Left ventricle myocardium superior (tissue), 1 donor: ENCODE measurements around the gene RSRC1. TPM values are rescaled to one million over a fixed set of nuclear protein-coding genes. Genes with fewer than 3 reads are reported as not detected.
A peak's percentile ranks its signal among the peaks of the same experiment; 100 is the strongest.
"Not testable (repeated sequence)": the region's sequence is repeated elsewhere in the genome, so short reads cannot be mapped to it uniquely, and the experiment has no call there.

Source experiments
- ATAC-seq: fragments of 200-7000 bp; cut with Tn5 transposase; one replicate; pipeline ENCODE4 v1.9.1; 2020; ENCODE audit warnings: mild to moderate bottlenecking, moderate library complexity
- DNase-seq: peaks from one replicate; pipeline ENCODE4 v3.0.0-alpha.2; 2020
- intact Hi-C: fragments of 100-400 bp; cut with micrococcal nuclease; formaldehyde crosslinking; loops from one replicate; pipeline ENCODE4 v1.11.0; 2022
- total RNA-seq: library from RNA; stranded (reverse); fragmentation: NEBNext Ultra II Directional; extraction: Animal tissue kit (Norgen Biotek cat#: 25700); gene quantifications from one replicate; pipeline ENCODE4 v1.2.1, GENCODE V29; 2021
- donor health status: DM: no; HTN: yes; CAD: no; lungs with severe emphysema.

Gene RSRC1
- total RNA-seq, 1 donor from 2014 or later: 20.6 TPM

- intact Hi-C loops: no loop called here
- ATAC-seq (no peak), DNase-seq (no peak)
These were observed 11.0 kb upstream of the RSRC1 start for GRCh38 chr3:158098834-158099424.

DNA sequence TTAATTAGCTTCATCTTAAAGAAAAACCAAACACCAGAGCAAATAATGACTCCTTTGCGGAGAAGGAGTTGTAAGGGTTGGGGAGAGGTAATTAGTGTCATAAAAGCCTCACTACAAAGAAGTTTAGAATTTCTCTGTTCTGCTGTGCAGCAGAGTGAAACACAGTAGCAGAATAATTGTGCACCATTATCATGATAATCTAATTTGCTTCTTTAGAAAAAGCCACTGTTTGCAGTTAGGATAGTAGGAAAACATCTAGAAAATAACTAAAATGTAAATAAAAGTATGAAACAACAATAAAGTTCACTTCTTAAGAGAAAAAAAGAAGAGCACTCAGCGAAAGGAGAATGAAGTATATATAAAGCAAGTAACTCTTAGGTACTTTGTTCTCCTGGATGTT lies 9.2 kb upstream of the RSRC1 start:
- DNase-seq (no peak), ATAC-seq (no peak)
- intact Hi-C loops: no loop called here

DNA sequence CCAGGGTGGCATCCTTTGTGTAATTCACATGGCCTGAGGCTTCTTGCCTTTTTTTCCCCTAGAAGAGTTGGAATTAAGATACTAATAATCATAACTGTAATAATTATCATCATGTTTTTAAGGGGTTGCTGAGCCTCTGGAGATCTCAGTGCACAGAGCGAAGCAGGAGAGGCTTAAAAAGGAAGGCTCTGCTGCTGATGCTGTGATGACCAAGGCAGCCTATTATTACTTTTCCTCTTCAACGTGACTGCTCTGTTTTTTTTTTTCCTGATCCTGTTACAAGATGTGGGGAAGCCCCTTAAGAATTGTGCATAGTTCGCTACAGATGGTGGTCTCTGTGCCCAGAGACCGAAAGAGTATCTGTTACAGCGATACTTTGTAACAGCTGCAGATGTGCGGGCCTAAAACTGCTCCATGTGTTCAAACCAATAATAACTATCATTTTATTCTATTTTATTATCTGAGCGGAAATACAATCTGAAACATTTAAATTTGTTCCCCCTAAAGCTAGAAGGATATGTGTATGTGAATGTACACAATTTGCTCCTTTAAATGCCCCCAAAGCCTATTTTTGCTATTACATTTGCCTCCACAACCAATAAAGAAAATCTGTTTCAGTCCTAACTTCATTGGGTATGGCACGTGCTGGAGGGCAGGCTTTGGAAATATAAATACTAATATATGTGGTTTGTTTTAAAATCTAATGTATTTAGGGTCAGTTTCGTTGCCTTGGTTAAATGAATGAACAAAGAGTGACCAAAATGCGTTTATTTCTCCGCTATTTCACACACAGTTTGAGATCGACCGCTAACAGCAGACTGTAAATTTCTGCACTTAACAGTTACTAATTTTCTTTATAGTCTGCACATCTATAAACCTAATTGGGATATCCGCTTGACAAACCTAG lies 8.3 kb upstream of the RSRC1 start:
- DNase-seq (no peak), ATAC-seq (no peak)
- intact Hi-C loops: no loop called here

DNA sequence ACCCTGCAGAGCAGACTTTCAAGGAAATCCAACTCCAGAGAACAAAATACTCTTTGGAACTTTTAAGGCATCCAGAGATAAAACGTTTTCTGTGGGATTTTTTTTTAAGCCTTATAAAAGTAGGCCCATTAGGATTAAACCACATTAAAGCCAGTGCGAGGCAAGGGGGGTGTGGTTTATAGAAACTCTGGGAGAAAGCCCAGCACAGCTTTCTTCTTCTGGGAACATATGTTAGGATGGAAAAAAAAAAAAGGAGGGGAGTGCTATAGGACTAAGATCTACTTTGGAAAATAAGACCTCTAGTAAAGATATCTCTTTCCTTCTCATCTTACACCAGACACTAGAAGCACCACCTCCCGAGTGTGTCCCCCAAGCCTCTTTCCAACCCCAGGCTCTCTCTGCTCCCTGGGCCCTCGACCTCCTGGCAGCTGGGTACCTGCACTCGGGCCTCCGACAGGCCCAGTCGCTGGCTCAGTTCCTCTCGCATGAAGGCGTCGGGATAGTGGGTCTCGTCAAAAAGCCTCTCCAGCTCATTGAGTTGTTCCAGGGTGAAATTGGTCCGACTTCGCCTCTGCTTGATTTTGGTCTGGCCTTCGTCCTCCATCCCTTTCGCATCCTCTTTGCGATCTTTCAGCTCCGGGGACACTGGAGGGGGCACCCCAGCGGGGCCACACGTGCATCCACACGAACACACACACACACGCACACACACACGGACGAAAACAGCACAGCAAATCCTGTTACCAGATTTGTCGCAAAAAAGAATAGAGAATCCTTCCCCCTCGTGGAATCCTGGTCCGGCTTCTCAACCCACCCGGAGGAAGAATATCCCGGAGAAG lies 7.4 kb upstream of the RSRC1 start:
- no peak for DNase-seq
- no peak for ATAC-seq
- intact Hi-C loops: no loop called here

- ATAC-seq (no peak), DNase-seq (peak; percentile 51)
- intact Hi-C loops: no loop called here
These were observed 6.6 kb upstream of the RSRC1 start for GRCh38 chr3:158103081-158103886.

GRCh38 chr3:158103887-158104327 lies 6.0 kb upstream of the RSRC1 start:
- no peak for ATAC-seq
- no peak for DNase-seq
- intact Hi-C loops: no loop called here

DNA sequence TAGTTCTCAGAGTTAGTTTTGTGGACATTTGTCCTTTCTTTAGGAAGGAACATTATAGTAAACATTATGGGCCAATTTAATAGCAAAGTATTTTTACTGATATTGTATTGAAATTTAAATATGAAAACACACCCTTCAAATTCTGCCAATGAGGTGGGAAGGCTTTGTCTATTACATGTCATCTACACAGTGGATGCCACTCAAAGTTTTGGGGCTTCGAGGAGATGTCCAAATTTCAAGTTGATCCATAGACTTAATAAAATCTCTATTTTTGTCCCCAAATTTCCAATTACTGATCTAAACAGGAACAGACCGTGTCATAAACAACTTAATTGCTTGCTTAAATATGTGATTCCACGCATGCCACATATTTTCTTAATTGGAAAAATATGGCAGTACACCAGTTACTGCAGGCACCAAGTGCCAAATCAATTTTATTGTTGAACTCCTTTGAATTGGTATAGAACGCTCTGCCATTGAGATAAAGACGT lies 5.4 kb upstream of the RSRC1 start:
- DNase-seq (no peak), ATAC-seq (no peak)
- intact Hi-C loops: no loop called here

DNA sequence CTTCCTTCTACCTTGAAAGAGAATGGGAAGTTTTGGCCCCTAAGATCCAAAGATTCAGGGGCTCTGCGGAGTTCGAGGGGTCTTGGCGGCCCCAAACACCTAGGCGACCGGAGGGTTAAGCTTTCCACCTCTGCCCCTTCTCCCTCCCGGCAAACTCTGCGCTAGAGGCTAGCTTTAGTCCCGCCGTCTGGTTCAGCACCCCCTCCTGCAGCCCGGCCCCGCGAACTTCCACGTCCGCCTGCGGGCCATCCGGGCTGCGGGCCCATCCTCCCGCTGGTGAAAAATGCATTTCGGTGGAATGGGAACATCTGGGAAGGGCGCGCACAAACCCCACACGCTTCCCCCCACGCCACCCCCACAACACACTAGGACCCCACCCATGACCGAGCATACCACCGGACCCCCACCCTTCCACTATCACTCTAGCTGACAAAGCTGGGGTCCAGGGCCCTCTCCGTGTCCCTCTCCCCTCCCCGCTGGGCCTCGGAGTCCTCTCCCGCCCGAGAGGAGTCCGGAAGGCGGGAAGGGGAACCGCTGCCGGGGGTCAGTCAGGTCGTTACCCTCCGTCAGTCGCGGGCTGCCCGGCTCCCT lies 4.7 kb upstream of the RSRC1 start:
- DNase-seq: peak; percentile 39
- intact Hi-C loops: no loop called here
- ATAC-seq: peak; percentile 27

GRCh38 chr3:158105710-158106253 lies 4.1 kb upstream of the RSRC1 start:
- intact Hi-C loops: no loop called here
- ATAC-seq (peak; percentile 46), DNase-seq (peak; percentile 59)

DNA sequence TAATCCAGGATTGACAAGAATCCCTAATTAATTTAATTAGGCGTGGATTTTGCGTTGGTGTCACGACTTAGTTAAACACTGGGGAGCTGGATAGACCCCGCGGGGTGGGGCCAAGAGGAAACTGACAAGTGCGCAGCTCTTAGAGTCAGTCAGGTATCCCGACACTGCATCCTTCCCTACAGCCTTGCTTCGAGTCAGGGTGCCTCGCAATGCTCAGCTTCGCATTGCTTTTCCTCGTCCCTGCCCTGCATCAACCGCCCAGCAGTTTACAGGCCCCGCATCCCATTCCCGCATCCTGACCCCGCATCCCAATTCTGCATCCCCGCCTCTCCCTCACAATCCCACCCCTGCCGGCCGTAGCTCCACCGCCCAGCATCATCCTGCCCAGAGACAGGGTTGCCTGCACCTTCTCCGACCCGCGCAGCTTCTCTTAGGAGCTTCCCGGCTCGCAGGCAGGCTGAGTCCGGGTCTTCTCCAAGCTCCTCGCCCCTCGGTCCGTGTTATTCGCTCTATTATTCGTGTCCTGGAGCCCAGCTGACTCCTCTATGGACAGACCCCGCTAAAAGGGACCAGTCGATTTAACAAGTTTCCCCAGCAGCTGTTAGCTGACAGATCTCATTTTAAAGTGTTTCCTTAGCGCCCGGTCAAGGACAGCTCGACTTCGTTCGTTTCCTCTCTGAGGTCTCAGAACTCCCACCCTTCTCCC lies 3.0 kb upstream of the RSRC1 start:
- intact Hi-C loops: no loop called here
- no peak for DNase-seq

GRCh38 chr3:158107605-158108444 lies 2.1 kb upstream of the RSRC1 start:
- intact Hi-C loops: no loop called here
- no peak for DNase-seq
- ATAC-seq: no peak

More for the DNA sequence above, 3.0 kb upstream of the RSRC1 start:
- ATAC-seq: no peak

- no peak for DNase-seq
- intact Hi-C loops: no loop called here
- ATAC-seq: no peak
These were observed 1.4 kb upstream of the RSRC1 start for GRCh38 chr3:158108445-158108985.

DNA sequence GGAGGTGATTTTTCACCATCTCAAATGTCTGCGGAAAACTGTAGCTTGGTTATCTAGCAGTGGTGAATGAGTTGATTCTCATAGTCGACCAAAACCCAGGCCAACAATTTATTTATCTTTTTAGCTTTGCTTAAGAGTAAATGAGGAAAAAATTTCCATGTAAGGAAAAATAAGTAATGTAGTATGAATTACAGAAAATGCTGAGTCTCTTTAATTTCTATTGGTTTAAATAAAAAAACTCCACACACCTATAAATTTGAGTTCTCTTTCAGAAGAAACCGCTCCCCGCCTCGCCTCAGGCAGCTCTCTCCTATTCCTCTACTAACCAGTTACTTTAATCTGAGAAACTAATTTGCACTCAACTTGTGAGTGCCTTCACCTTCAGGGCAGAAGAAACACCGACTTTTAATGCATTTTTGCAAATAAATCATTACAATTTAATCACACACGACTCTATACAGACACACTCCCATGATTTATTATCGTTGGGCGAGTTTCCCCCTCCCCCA lies 540 bp upstream of the RSRC1 start:
- intact Hi-C loops: no loop called here
- peak; percentile 11 for ATAC-seq
- no peak for DNase-seq

GRCh38 chr3:158110658-158111018 lies 749 bp downstream of the RSRC1 start:
- ATAC-seq: no peak
- DNase-seq: no peak
- intact Hi-C loops: no loop called here

DNA sequence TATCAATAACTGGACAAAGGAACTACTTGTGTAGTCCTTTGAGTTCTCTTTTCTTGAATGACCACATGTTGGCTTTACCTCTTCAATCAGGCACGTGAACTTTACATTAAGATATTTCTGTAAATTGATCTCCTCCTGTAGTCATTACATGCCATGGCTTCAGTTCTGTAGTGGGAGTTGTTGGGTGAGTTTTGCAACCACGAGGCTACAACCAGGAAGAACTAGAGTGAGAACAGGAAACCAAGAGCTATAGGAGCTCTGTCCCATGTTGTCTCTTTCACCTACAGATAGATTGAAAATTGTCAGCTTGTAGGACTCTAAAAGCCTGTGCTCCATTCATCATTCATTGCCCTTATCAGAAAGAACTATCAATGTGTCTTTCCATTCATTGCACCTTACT lies 2.0 kb downstream of the RSRC1 start:
- intact Hi-C loops: no loop called here
- DNase-seq (no peak), ATAC-seq (no peak)

- DNase-seq, ATAC-seq, intact Hi-C loops: not testable (repeated sequence)
These were observed 3.7 kb downstream of the RSRC1 start for GRCh38 chr3:158113595-158113994.
